CD14-positive monocyte (primary cell): Measurements from ENCODE around the gene HSDL1. TPM values are rescaled to one million over a fixed set of nuclear protein-coding genes. Genes with fewer than 3 reads are reported as not detected.
A peak's percentile ranks its signal among the peaks of the same experiment; 100 is the strongest.

Source experiments
- DNase-seq, 3 donors: peaks; one replicate each; pipeline ENCODE4 v3.0.0-alpha.2; 2011 to 2022
- H2AFZ ChIP-seq: 2 replicates; pipeline ENCODE4 v1.6.0; 2012; ENCODE audit warnings: mild to moderate bottlenecking, low read depth, low read length, inconsistent platforms; ENCODE audit not compliant: insufficient read depth, poor library complexity, severe bottlenecking
- H3K27ac ChIP-seq, 2 donors: 1 replicate in 1 of 2; 2 replicates in 1 of 2; pipeline ENCODE4 v1.5.1; 2012 to 2013; ENCODE audit warnings: low read length in 2 of 2, control low read depth in 1 of 2, inconsistent platforms in 1 of 2, low read depth in 1 of 2, mild to moderate bottlenecking in 1 of 2
- H3K27me3 ChIP-seq, 2 donors: one replicate each; pipeline versions ENCODE4 v1.6.0 to v1.6.1; 2011 to 2013; ENCODE audit warnings: low read length in 2 of 2; ENCODE audit not compliant: control insufficient read depth in 2 of 2, insufficient read depth in 2 of 2
- H3K36me3 ChIP-seq, 2 donors: replicated peaks in 1 of 2; 1 replicate in 1 of 2; 2 replicates in 1 of 2; pipeline versions ENCODE4 v1.5.1 to v1.6.1; 2012 to 2013; ENCODE audit warnings: low read length in 2 of 2, control low read depth in 1 of 2, inconsistent platforms in 1 of 2, mild to moderate bottlenecking in 1 of 2; ENCODE audit not compliant: insufficient read depth in 2 of 2, control insufficient read depth in 1 of 2
- H3K4me1 ChIP-seq, 2 donors: 1 replicate in 1 of 2; 2 replicates in 1 of 2; pipeline versions ENCODE4 v1.5.1 to v1.6.1; 2012 to 2013; ENCODE audit warnings: low read length in 2 of 2, control low read depth in 1 of 2, inconsistent platforms in 1 of 2, mild to moderate bottlenecking in 1 of 2, moderate library complexity in 1 of 2; ENCODE audit not compliant: insufficient read depth in 2 of 2, control insufficient read depth in 1 of 2
- H3K4me2 ChIP-seq: replicated peaks from 2 replicates; pipeline ENCODE3; 2012; ENCODE audit warnings: low read length, moderate library complexity, mild to moderate bottlenecking; ENCODE audit not compliant: poor library complexity, severe bottlenecking; ENCODE audit errors: extremely low read depth
- H3K4me3 ChIP-seq, 3 experiments: fragments of 200-600 bp in 1 of 3; sonication (generic) in 1 of 3; replicated peaks in 1 of 3; 1 replicate in 2 of 3; 2 replicates in 1 of 3; pipeline ENCODE4 v1.5.1; 2011 to 2013; ENCODE audit warnings: low read length in 3 of 3, mild to moderate bottlenecking in 3 of 3, control low read depth in 2 of 3, low read depth in 2 of 3, inconsistent platforms in 1 of 3, moderate library complexity in 1 of 3
- H3K79me2 ChIP-seq: 2 replicates; pipeline ENCODE4 v1.6.0; 2012; ENCODE audit warnings: mild to moderate bottlenecking, control low read depth, inconsistent platforms, low read length, moderate library complexity; ENCODE audit not compliant: insufficient read depth
- H3K9ac ChIP-seq: 2 replicates; pipeline ENCODE4 v1.6.0; 2017; ENCODE audit warnings: low read length, mild to moderate bottlenecking; ENCODE audit not compliant: insufficient read depth, poor library complexity, severe bottlenecking
- H3K9me3 ChIP-seq, 2 donors: replicated peaks in 1 of 2; 1 replicate in 1 of 2; 2 replicates in 1 of 2; pipeline versions ENCODE4 v1.5.1 to v1.6.1; 2012 to 2013; ENCODE audit warnings: low read length in 2 of 2, control low read depth in 1 of 2; ENCODE audit not compliant: control insufficient read depth in 1 of 2, insufficient read depth in 1 of 2
- H4K20me1 ChIP-seq: 2 replicates; pipeline ENCODE4 v1.6.0; 2012; ENCODE audit warnings: mild to moderate bottlenecking, low read length, control low read depth, moderate library complexity; ENCODE audit not compliant: insufficient read depth
- H3K27ac Mint-ChIP-seq, 7 donors: one replicate each; pipeline ENCODE4 v1.8.0; 2020; ENCODE audit warnings: mild to moderate bottlenecking in 7 of 7, mixed read lengths in 7 of 7, moderate library complexity in 6 of 7, inconsistent platforms in 2 of 7
- H3K27me3 Mint-ChIP-seq, 3 donors: one replicate each; pipeline ENCODE4 v1.8.0; 2021 to 2022; ENCODE audit warnings: low read depth in 3 of 3, mild to moderate bottlenecking in 3 of 3, mixed read lengths in 3 of 3, moderate library complexity in 3 of 3, inconsistent platforms in 1 of 3
- H3K36me3 Mint-ChIP-seq, 2 donors: one replicate each; pipeline ENCODE4 v1.8.0; 2020; ENCODE audit warnings: mixed read lengths in 2 of 2, inconsistent platforms in 1 of 2, mild to moderate bottlenecking in 1 of 2
- H3K4me1 Mint-ChIP-seq: one replicate; pipeline ENCODE4 v1.8.0; 2020; ENCODE audit warnings: mild to moderate bottlenecking, mixed read lengths
- H3K4me3 Mint-ChIP-seq, 2 donors: one replicate each; pipeline ENCODE4 v1.8.0; 2020; ENCODE audit warnings: mild to moderate bottlenecking in 2 of 2, mixed read lengths in 2 of 2, moderate library complexity in 1 of 2
- H3K9me3 Mint-ChIP-seq, 7 donors: one replicate each; pipeline ENCODE4 v1.8.0; 2020 to 2022; ENCODE audit warnings: mixed read lengths in 7 of 7, mild to moderate bottlenecking in 6 of 7, moderate library complexity in 6 of 7, inconsistent platforms in 2 of 7
- CTCF ChIP-seq: fragments of 200-600 bp; IDR thresholded peaks from one replicate; pipeline ENCODE4 v1.8.0; 2022; ENCODE audit warnings: antibody characterized with exemption, mild to moderate bottlenecking
- WGBS: methylation state at CpG from one replicate; pipeline ENCODE4 v1.1.5; 2013; ENCODE audit warnings: missing lambda C conversion rate; ENCODE audit not compliant: insufficient coverage; 5-methylcytosine and 5-hydroxymethylcytosine counted together
- intact Hi-C, 2 donors: fragments of 100-400 bp; cut with micrococcal nuclease; formaldehyde crosslinking; loops; one replicate each; pipeline versions ENCODE4 v1.15.0 to v1.15.1; 2023
- polyA plus RNA-seq, 3 donors: library from polyadenylated mRNA; depleted of rRNA in 1 of 3; unstranded in 2 of 3; stranded (reverse) in 1 of 3; fragments of 300-500 nt in 2 of 3; fragments of >200 nt in 1 of 3; fragmentation: Illumina TruSeq in 2 of 3; gene quantifications; 1 replicate in 2 of 3; 2 replicates in 1 of 3; pipeline ENCODE4 v1.2.3, GENCODE V29; 2012 to 2021

The HSDL1 gene
- polyA plus RNA-seq, 3 donors: 7.3 to 13.3 (median 8.0) TPM

GRCh38 chr16:84081446-84081989 lies 63.5 kb downstream of the HSDL1 start:
- peaks cover 69 to 71% of the 10 kb centered on the region in 2 donors for H3K36me3 Mint-ChIP-seq
- Histone ChIP-seq H3K4me2 (no peak overlapping the region), H3K27me3 (no peaks in the 10 kb centered on the region), H3K9me3 (no peaks in the 10 kb centered on the region), H3K9ac (no peak overlapping the region), H3K36me3 (peaks cover 37 to 70% of the 10 kb centered on the region in 2 donors), H3K4me1 (peaks cover 38 to 39% of the 10 kb centered on the region in 2 donors), H4K20me1 (peaks cover 17% of the 10 kb centered on the region), H3K79me2 (peaks cover 42% of the 10 kb centered on the region), H3K4me3 (no peak overlapping the region), H2AFZ (no peak overlapping the region), H3K27ac (no peak overlapping the region)
- peak overlapping the region in 6 of 7 donors; percentile 4 to 93 (median 38) for H3K27ac Mint-ChIP-seq
- 96% methylated on average over 5 of the region's 14 CpGs for WGBS
- H3K27me3 Mint-ChIP-seq: no peaks in the 10 kb centered on the region
- no peaks in the 10 kb centered on the region for H3K9me3 Mint-ChIP-seq
- no peak for DNase-seq
- TF ChIP-seq CTCF: no peak
- H3K4me3 Mint-ChIP-seq: no peak overlapping the region
- H3K4me1 Mint-ChIP-seq: peaks cover 38% of the 10 kb centered on the region
- intact Hi-C loops: loop anchor here in 1 of 2 donors (5.0 kb wide), 1 partner anchor 36 kb away; the partner anchor contains the start of gene MBTPS1

DNA sequence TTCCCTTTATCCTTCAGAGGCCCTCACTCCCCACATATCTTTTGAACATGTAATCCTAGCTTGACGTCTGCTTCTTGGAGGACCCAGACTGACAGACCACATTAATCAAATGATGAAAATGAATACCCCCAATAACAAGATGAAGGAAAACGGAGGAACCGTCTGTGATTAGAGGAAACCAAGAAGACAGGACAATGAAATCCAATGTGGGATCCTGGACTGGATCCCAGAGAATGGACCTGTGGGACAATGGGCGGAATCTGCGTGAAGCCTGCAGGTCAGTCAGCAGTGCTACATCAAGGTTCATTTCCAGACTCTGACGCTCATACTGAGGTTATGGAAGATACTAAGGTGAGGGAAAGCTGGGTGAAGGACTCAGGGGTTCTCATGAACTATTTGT lies 64.2 kb downstream of the HSDL1 start:
- Histone ChIP-seq H3K4me2 (no peak overlapping the region), H3K27ac (no peak overlapping the region), H3K36me3 (peaks cover 41 to 71% of the 10 kb centered on the region in 2 donors), H3K4me3 (no peak overlapping the region), H3K79me2 (peaks cover 42% of the 10 kb centered on the region), H3K9me3 (no peaks in the 10 kb centered on the region), H4K20me1 (peaks cover 17% of the 10 kb centered on the region), H2AFZ (no peak overlapping the region), H3K9ac (no peak overlapping the region), H3K27me3 (no peaks in the 10 kb centered on the region), H3K4me1 (peaks cover 31 to 32% of the 10 kb centered on the region in 2 donors)
- H3K4me1 Mint-ChIP-seq: peaks cover 31% of the 10 kb centered on the region
- no peak overlapping the region for H3K4me3 Mint-ChIP-seq
- H3K9me3 Mint-ChIP-seq: no peaks in the 10 kb centered on the region
- no peak for TF ChIP-seq CTCF
- H3K27me3 Mint-ChIP-seq: no peaks in the 10 kb centered on the region
- DNase-seq: no peak
- WGBS: 98% methylated on average over 4 of the region's 6 CpGs
- intact Hi-C loops: loop anchor here in 1 of 2 donors (5.0 kb wide), 1 partner anchor 36 kb away; the partner anchor contains the start of gene MBTPS1
- peak overlapping the region in 4 of 7 donors; percentile 11 to 58 (median 44) for H3K27ac Mint-ChIP-seq
- H3K36me3 Mint-ChIP-seq: peaks cover 68 to 69% of the 10 kb centered on the region in 2 donors
